Effector memory CD4-positive, alpha-beta T cell (primary cell): ENCODE results near the gene ELOB.

Experiments used
- DNase-seq, 3 donors: peaks; one replicate each; pipeline ENCODE4 v3.0.0-alpha.2; 2020
- H3K27ac ChIP-seq: 2 replicates; pipeline ENCODE4 v1.7.0; 2013; ENCODE audit warnings: mild to moderate bottlenecking, low read length, moderate library complexity; ENCODE audit not compliant: insufficient read depth, poor library complexity, severe bottlenecking
- H3K27me3 ChIP-seq: replicated peaks from 2 replicates; pipeline ENCODE4 v1.7.0; 2013; ENCODE audit warnings: mild to moderate bottlenecking, low read length; ENCODE audit not compliant: insufficient read depth, control insufficient read depth, poor library complexity, severe bottlenecking
- H3K36me3 ChIP-seq: 2 replicates; pipeline ENCODE4 v1.7.0; 2013; ENCODE audit warnings: mild to moderate bottlenecking, low read length, moderate library complexity; ENCODE audit not compliant: control insufficient read depth, insufficient read depth
- H3K4me1 ChIP-seq: 2 replicates; pipeline ENCODE4 v1.7.0; 2013; ENCODE audit warnings: low read length, mild to moderate bottlenecking; ENCODE audit not compliant: control insufficient read depth, insufficient read depth, poor library complexity, severe bottlenecking
- H3K4me3 ChIP-seq: 2 replicates; pipeline ENCODE4 v1.7.0; 2013; ENCODE audit warnings: low read length, low read depth, mild to moderate bottlenecking; ENCODE audit not compliant: insufficient read depth, poor library complexity, severe bottlenecking
- H3K9me3 ChIP-seq: 2 replicates; pipeline ENCODE4 v1.7.0; 2013; ENCODE audit warnings: mild to moderate bottlenecking, low read length, moderate library complexity; ENCODE audit not compliant: control insufficient read depth

ELOB gene

DNA sequence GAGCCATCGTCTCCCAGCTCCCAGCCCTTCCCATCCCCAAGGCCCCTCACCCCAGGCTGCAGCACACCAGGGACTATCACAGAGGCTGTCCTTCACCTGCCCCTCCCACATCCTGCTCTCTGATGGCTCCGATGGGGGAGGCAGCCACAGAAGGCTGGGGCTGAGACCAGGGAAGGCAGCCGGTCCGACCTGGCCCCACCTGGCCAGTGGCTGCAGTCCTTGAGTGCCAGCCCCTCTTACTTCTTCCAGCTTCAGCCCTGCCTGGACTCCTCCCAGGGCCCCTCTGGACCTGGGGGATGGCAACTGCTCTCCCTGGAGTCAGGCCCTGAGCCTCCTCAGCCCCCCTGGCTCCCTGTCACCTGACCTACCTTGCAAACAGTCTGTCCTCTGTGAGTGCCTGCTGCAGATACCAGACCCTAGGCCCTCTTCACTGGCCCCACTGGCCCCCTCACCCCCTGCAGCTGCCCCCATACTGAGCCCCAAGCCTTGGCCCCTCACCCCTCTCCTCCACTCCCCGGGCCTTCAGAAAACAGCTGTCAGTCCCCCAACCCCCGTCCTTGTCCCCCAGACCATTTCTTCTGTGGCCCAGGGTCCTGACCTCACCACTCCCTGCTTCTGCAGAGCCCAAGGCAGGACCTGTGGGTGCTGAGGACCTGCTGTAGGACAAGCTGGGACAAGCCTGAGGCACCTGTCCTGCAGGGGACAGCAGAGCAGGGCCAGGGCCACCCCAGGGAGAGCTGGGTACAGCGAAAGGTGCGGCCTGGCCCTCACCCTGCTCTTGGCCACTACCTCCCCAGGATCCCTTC, 37.3 kb downstream of the ELOB start:
- Histone ChIP-seq H3K4me1 (no peaks in the 10 kb centered on the region), H3K27me3 (no peaks in the 10 kb centered on the region), H3K4me3 (no peak overlapping the region), H3K36me3 (no peaks in the 10 kb centered on the region), H3K27ac (no peak overlapping the region), H3K9me3 (no peaks in the 10 kb centered on the region)
- DNase-seq = no peak

DNA sequence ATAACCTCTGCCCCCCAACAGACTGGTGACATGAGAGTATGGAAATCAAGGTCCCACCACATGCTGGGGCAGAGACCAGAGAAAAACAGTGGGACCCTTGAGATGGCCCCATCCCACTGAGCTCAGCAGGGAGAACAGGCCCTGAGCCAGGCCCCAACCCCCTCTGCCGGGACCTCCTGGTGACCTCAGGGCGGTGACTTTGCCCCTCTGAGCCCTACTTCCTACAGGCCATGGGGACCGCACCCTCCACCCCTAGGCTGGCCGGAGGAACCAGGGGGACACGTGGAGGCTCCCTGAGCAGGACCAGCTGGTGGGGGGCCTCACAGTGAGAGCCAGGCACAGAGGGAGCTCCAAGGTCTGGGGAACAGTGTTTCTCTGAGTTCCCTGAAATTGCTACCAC, 38.5 kb downstream of the ELOB start:
- H3K4me1 ChIP-seq = no peaks in the 10 kb centered on the region
- H3K36me3 ChIP-seq = no peaks in the 10 kb centered on the region
- H3K9me3 ChIP-seq = no peaks in the 10 kb centered on the region
- H3K4me3 ChIP-seq = no peak overlapping the region
- DNase-seq = no peak
- no peaks in the 10 kb centered on the region for H3K27me3 ChIP-seq
- no peak overlapping the region for H3K27ac ChIP-seq

DNA sequence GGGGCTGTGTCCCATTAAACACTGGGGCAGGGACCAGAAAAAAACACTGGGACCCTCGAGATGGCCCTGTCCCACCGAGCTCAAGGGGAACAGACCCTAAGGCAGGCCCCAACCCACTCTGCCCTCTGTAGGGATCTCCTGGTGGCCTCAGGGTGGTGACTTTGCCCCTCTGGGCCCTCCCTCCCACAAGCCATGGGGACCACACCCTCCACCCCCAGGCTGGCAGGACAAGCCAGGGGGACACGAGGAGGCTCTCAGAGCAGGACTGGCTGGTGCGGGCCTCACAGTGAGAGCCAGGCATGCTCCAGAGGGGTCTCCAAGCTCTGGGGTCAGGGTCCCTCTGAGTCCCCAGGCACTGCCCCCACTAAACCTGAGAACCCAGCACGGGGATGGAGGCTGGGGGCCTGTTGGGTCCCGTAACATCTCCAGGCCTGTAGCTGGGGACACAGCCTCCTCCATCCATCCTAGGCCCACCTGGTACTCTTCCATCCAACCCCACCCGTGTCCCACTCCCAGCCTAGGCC, 39.1 kb downstream of the ELOB start:
- H3K27ac ChIP-seq = no peak overlapping the region
- no peaks in the 10 kb centered on the region for H3K4me1 ChIP-seq
- H3K9me3 ChIP-seq = no peaks in the 10 kb centered on the region
- no peak overlapping the region for H3K4me3 ChIP-seq
- no peaks in the 10 kb centered on the region for H3K27me3 ChIP-seq
- H3K36me3 ChIP-seq = no peaks in the 10 kb centered on the region
- no peak for DNase-seq

DNA sequence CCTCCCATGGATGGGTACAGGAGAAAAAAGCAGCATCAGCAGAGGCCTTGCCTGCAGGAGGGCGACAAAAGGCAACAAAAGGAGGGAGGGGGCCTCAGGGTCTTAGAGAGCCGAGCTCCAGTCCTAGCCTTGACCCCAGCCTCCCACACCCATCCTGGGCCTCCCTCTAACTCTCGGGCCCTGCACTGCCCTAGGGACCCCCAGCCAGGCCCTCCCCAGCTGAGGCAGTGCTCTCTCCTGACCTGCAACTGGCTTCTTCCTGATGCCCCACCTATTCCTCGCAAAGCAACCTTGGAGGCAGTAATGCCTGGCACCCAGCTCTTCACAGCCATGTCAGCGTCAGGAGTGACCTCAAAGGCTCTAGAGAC, 39.9 kb downstream of the ELOB start:
- Histone ChIP-seq H3K9me3 (no peaks in the 10 kb centered on the region), H3K27ac (no peak overlapping the region), H3K4me1 (no peaks in the 10 kb centered on the region), H3K27me3 (no peaks in the 10 kb centered on the region), H3K36me3 (no peaks in the 10 kb centered on the region), H3K4me3 (no peak overlapping the region)
- DNase-seq = no peak

DNA sequence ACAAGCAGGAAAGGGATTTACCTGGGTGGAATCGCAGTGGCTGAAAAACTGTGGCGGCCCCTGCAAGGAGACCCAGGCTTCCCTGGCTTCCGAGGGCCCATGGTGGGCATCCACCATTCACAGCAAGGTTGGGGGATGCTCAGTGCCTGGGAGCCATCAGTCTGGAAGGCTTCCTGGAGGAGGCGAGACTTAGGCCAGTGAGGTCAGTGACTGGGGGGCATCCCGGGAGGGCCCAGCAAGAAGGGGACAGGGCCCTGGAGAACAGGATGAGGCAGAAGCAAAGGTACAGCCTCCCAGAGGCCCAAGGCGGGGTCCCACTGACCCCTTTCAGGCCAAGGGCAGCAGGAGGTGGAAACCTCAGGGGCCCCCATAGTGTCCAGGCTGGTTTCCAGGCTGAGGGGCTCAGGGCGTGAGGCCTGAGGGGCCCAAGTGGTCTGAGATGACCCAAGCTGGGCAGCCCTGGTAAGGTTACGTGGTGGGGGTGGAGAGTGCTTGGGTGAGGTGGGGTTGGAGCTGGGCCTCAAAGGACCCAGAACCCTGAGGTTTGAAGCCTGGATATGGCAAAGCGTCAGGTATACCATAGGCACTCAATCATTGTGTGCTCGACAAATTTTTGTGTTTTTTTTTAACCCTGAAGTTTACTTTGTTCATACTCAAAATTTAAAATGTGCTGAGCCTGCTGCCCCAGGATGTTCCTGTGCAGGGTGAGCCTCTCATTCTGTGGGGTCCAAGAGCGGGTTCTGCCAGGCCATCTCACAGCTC, 40.4 kb downstream of the ELOB start:
- H3K9me3 ChIP-seq = no peaks in the 10 kb centered on the region
- no peak overlapping the region for H3K27ac ChIP-seq
- no peaks in the 10 kb centered on the region for H3K36me3 ChIP-seq
- DNase-seq = no peak
- H3K4me1 ChIP-seq = no peaks in the 10 kb centered on the region
- no peak overlapping the region for H3K4me3 ChIP-seq
- H3K27me3 ChIP-seq = no peaks in the 10 kb centered on the region

DNA sequence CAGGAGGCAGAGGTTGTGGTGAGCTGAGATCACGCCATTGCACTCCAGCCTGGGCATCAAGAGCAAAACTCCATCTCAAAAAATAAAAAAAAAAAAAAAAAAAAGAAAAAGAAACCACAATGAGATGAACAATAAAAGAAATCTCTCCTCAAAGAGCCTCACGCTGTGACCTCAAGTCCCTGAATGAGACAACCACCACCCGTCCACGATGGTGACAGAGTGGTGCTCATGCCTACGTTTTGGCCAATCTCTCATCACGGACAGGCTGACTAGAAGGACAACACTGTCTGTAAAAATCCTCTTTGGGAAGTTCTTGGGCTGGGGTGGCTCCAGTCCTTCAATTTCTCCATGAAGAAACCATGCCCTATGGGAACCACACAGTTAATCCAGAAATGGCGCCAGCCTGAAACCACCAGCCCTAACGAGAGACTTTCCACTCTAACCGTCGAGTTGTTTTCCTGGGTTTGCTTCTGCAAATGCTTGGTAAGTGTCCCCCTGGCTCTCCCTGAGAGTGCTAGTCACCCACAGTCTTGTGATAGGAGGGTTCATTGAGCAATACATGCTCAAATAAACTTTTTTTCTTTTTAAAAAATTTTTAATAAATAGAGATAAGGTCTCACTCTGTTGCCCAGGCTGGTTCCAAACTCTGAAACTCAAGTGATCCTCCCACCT, 42.1 kb downstream of the ELOB start:
- Histone ChIP-seq H3K4me3 (no peak overlapping the region), H3K9me3 (no peaks in the 10 kb centered on the region)
- no peak for DNase-seq

DNA sequence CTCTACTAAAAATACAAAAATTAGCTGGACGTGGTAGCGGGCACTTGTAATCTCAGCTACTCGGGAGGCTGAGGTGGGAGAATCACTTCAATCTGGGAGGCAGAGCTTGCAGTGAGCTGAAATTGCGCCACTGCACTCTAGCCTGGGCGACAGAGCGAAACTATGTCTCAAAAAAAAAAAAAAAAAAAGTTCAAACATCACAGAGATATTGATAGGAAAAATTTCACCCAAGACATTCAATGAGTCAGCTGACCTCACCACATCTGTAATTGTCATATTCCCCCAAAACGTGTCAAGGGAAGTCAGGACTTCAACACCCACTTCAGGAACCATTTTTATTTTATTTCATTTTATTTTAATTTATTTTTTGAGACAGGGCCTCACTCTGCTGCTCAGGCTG, 49.0 kb downstream of the ELOB start:
- Histone ChIP-seq H3K27ac (no peak overlapping the region), H3K36me3 (no peaks in the 10 kb centered on the region), H3K4me1 (no peaks in the 10 kb centered on the region), H3K9me3 (no peaks in the 10 kb centered on the region), H3K4me3 (no peak overlapping the region), H3K27me3 (peaks cover 3% of the 10 kb centered on the region)
- DNase-seq = no peak

More for the DNA sequence above, 42.1 kb downstream of the ELOB start:
- no peaks in the 10 kb centered on the region for H3K27me3 ChIP-seq
- no peaks in the 10 kb centered on the region for H3K4me1 ChIP-seq
- H3K36me3 ChIP-seq = no peaks in the 10 kb centered on the region
- no peak overlapping the region for H3K27ac ChIP-seq

- no peaks in the 10 kb centered on the region for H3K4me1 ChIP-seq
- H3K27me3 ChIP-seq = peaks cover 3% of the 10 kb centered on the region
- H3K9me3 ChIP-seq = no peaks in the 10 kb centered on the region
- DNase-seq = no peak
- no peaks in the 10 kb centered on the region for H3K36me3 ChIP-seq
- H3K27ac ChIP-seq = no peak overlapping the region
- no peak overlapping the region for H3K4me3 ChIP-seq
Observed at GRCh38 chr16:2726923-2727322, 50.2 kb downstream of the ELOB start.

- H3K27ac ChIP-seq = no peak overlapping the region
- DNase-seq = no peak
Observed at GRCh38 chr16:2724816-2725348, 52.2 kb downstream of the ELOB start.

More at GRCh38 chr16:2724816-2725348, 52.2 kb downstream of the ELOB start:
- Histone ChIP-seq H3K4me3 (no peak overlapping the region), H3K36me3 (no peaks in the 10 kb centered on the region), H3K9me3 (no peaks in the 10 kb centered on the region), H3K27me3 (peaks cover 3% of the 10 kb centered on the region), H3K4me1 (peaks cover 3% of the 10 kb centered on the region)
